Fibroblast of lung (primary cell): Measurements from ENCODE around the gene GNG12. TPM values are rescaled to one million over a fixed set of nuclear protein-coding genes. Genes with fewer than 3 reads are reported as not detected.

Source experiments
- DNase-seq, 2 donors: peaks; one replicate each; pipeline versions ENCODE4 v3.0.0 to v3.0.0-alpha.2; 2010; ENCODE audit warnings: low read depth in 2 of 2
- H2AFZ ChIP-seq: 2 replicates; pipeline ENCODE4 v1.5.1; 2012; ENCODE audit warnings: low read length, control low read depth, inconsistent platforms
- H3K27ac ChIP-seq: 2 replicates; pipeline ENCODE4 v1.5.1; 2011; ENCODE audit warnings: low read length, control low read depth; ENCODE audit not compliant: insufficient read depth
- H3K27me3 ChIP-seq: 2 replicates; pipeline ENCODE4 v1.5.1; 2011; ENCODE audit warnings: mild to moderate bottlenecking, low read length; ENCODE audit not compliant: control insufficient read depth, insufficient read depth
- H3K36me3 ChIP-seq: 2 replicates; pipeline ENCODE4 v1.5.1; 2011; ENCODE audit warnings: low read length; ENCODE audit not compliant: control insufficient read depth, insufficient read depth
- H3K4me1 ChIP-seq: 2 replicates; pipeline ENCODE4 v1.5.1; 2011; ENCODE audit warnings: low read length; ENCODE audit not compliant: control insufficient read depth, insufficient read depth; ENCODE audit errors: extremely low read depth
- H3K4me2 ChIP-seq: 2 replicates; pipeline ENCODE4 v1.5.1; 2011; ENCODE audit warnings: low read length, control low read depth; ENCODE audit not compliant: insufficient read depth; ENCODE audit errors: extremely low read depth
- H3K4me3 ChIP-seq, 4 experiments: fragments of 200-600 bp in 1 of 4; sonication (generic) in 1 of 4; replicated peaks in 1 of 4; 2 replicates each; pipeline ENCODE4 v1.5.1; 2011 to 2016; ENCODE audit warnings: low read length in 4 of 4, low read depth in 3 of 4, mild to moderate bottlenecking in 3 of 4, control low read depth in 2 of 4, inconsistent platforms in 1 of 4, mixed read lengths in 1 of 4; ENCODE audit not compliant: insufficient read depth in 1 of 4; ENCODE audit errors: control extremely low read depth in 1 of 4
- H3K79me2 ChIP-seq: 2 replicates; pipeline ENCODE4 v1.5.1; 2012; ENCODE audit warnings: mild to moderate bottlenecking, low read length, inconsistent platforms; ENCODE audit not compliant: control insufficient read depth, insufficient read depth
- H3K9ac ChIP-seq: 2 replicates; pipeline ENCODE4 v1.5.1; 2011; ENCODE audit warnings: mild to moderate bottlenecking, low read length, control low read depth; ENCODE audit not compliant: insufficient read depth
- H3K9me3 ChIP-seq: 2 replicates; pipeline ENCODE4 v1.5.1; 2012; ENCODE audit warnings: low read depth, low read length; ENCODE audit not compliant: control insufficient read depth, insufficient read depth
- H4K20me1 ChIP-seq: 2 replicates; pipeline ENCODE4 v1.5.1; 2011; ENCODE audit warnings: low read length; ENCODE audit not compliant: control insufficient read depth, insufficient read depth; ENCODE audit errors: extremely low read depth
- CTCF ChIP-seq, 2 donors: IDR thresholded peaks in 1 of 2; conservative IDR thresholded peaks in 1 of 2; 1 replicate in 1 of 2; 2 replicates in 1 of 2; pipeline ENCODE4 v1.5.1; 2011 to 2012; ENCODE audit warnings: low read length in 2 of 2, control low read depth in 1 of 2, inconsistent platforms in 1 of 2, low read depth in 1 of 2, mild to moderate bottlenecking in 1 of 2
- EZH2 ChIP-seq: IDR thresholded peaks from 2 replicates; pipeline ENCODE4 v1.5.1; 2012; ENCODE audit warnings: low read length, control low read depth, mild to moderate bottlenecking; ENCODE audit errors: missing control alignments
- polyA plus RNA-seq, 2 donors: library from polyadenylated mRNA; depleted of rRNA in 1 of 2; stranded (reverse) in 1 of 2; unstranded in 1 of 2; fragments of >200 nt; gene quantifications; 2 replicates each; pipeline ENCODE4 v1.2.1, GENCODE V29; 2011 to 2012; ENCODE audit warnings: missing spikeins in 1 of 2
- total RNA-seq: library from RNA; depleted of rRNA; stranded (reverse); fragments of >200 nt; gene quantifications from 2 replicates; pipeline ENCODE4 v1.2.1, GENCODE V29; 2014

The GNG12 gene
- total and polyA plus RNA-seq, 2 donors (not counting 1 experiment from before 2014, with no cell fraction given) = 127 to 241 TPM

- no peaks in the 10 kb centered on the region for H4K20me1 ChIP-seq
- H3K4me3 ChIP-seq = no peak overlapping the region
- no peak for DNase-seq
- H3K27ac ChIP-seq = no peak overlapping the region
- no peaks in the 10 kb centered on the region for H3K27me3 ChIP-seq
- H3K9me3 ChIP-seq = no peaks in the 10 kb centered on the region
- H3K4me1 ChIP-seq = peaks cover 3% of the 10 kb centered on the region
- H2AFZ ChIP-seq = no peak overlapping the region
- TF ChIP-seq EZH2 (no peak), CTCF (conservative IDR thresholded peaks at IDR 0.05 in 1 of 2, IDR thresholded peaks at IDR 0.05 in 1 of 2; ENCODE audit: low read depth in 1 of 2, low read length in 2 of 2) (no peak)
- H3K79me2 ChIP-seq = peaks cover 87% of the 10 kb centered on the region
- H3K36me3 ChIP-seq = no peaks in the 10 kb centered on the region
- no peak overlapping the region for H3K4me2 ChIP-seq
- no peak overlapping the region for H3K9ac ChIP-seq
Observed at GRCh38 chr1:67817319-67817718, 15.9 kb downstream of the GNG12 start.

GRCh38 chr1:67816506-67816905, 16.8 kb downstream of the GNG12 start:
- Histone ChIP-seq H3K9me3 (no peaks in the 10 kb centered on the region), H3K36me3 (no peaks in the 10 kb centered on the region), H3K4me3 (no peak overlapping the region), H3K9ac (no peak overlapping the region), H2AFZ (no peak overlapping the region), H3K79me2 (peaks cover 83% of the 10 kb centered on the region), H3K27me3 (no peaks in the 10 kb centered on the region), H4K20me1 (no peaks in the 10 kb centered on the region), H3K27ac (no peak overlapping the region), H3K4me2 (no peak overlapping the region), H3K4me1 (peaks cover 3% of the 10 kb centered on the region)
- TF ChIP-seq CTCF (conservative IDR thresholded peaks at IDR 0.05 in 1 of 2, IDR thresholded peaks at IDR 0.05 in 1 of 2; ENCODE audit: low read depth in 1 of 2, low read length in 2 of 2) (no peak), EZH2 (no peak)
- no peak for DNase-seq

GRCh38 chr1:67816095-67816475, 17.2 kb downstream of the GNG12 start:
- Histone ChIP-seq H3K79me2 (peaks cover 83% of the 10 kb centered on the region), H3K27me3 (no peaks in the 10 kb centered on the region), H3K4me1 (peaks cover 3% of the 10 kb centered on the region), H3K4me3 (no peak overlapping the region), H3K27ac (no peak overlapping the region), H3K9me3 (no peaks in the 10 kb centered on the region), H2AFZ (no peak overlapping the region), H3K4me2 (no peak overlapping the region), H3K9ac (no peak overlapping the region), H4K20me1 (no peaks in the 10 kb centered on the region), H3K36me3 (no peaks in the 10 kb centered on the region)
- TF ChIP-seq EZH2 = no peak
- TF ChIP-seq CTCF (conservative IDR thresholded peaks at IDR 0.05 in 1 of 2, IDR thresholded peaks at IDR 0.05 in 1 of 2; ENCODE audit: low read depth in 1 of 2, low read length in 2 of 2) = no peak
- no peak for DNase-seq
